Ectodermal cell (in vitro differentiated cells): ENCODE measurements around the gene CLCNKA.

Source experiments
- H3K27ac ChIP-seq: 2 replicates; pipeline ENCODE4 v1.7.0; 2013; ENCODE audit warnings: mild to moderate bottlenecking, low read depth, low read length; ENCODE audit not compliant: insufficient read depth, poor library complexity, severe bottlenecking
- H3K27me3 ChIP-seq: 2 replicates; pipeline ENCODE4 v1.7.0; 2013; ENCODE audit warnings: mild to moderate bottlenecking, low read length; ENCODE audit not compliant: insufficient read depth, control insufficient read depth, poor library complexity, severe bottlenecking
- H3K36me3 ChIP-seq: one replicate; pipeline ENCODE4 v1.7.0; 2013; ENCODE audit warnings: low read length; ENCODE audit not compliant: control insufficient read depth, insufficient read depth
- H3K4me1 ChIP-seq: one replicate; pipeline ENCODE4 v1.7.0; 2013; ENCODE audit warnings: low read length; ENCODE audit not compliant: control insufficient read depth, insufficient read depth
- H3K4me3 ChIP-seq: 2 replicates; pipeline ENCODE4 v1.7.0; 2013; ENCODE audit warnings: low read depth, low read length, control low read depth; ENCODE audit not compliant: insufficient read depth
- H3K9me3 ChIP-seq: 2 replicates; pipeline ENCODE4 v1.7.0; 2013; ENCODE audit warnings: mild to moderate bottlenecking, low read length, moderate library complexity; ENCODE audit not compliant: control insufficient read depth
- WGBS, 2 experiments: methylation state at CpG; one replicate each; pipeline ENCODE4 v1.1.7; 2013; ENCODE audit warnings: missing lambda C conversion rate in 2 of 2; 5-methylcytosine and 5-hydroxymethylcytosine counted together

Gene CLCNKA

DNA sequence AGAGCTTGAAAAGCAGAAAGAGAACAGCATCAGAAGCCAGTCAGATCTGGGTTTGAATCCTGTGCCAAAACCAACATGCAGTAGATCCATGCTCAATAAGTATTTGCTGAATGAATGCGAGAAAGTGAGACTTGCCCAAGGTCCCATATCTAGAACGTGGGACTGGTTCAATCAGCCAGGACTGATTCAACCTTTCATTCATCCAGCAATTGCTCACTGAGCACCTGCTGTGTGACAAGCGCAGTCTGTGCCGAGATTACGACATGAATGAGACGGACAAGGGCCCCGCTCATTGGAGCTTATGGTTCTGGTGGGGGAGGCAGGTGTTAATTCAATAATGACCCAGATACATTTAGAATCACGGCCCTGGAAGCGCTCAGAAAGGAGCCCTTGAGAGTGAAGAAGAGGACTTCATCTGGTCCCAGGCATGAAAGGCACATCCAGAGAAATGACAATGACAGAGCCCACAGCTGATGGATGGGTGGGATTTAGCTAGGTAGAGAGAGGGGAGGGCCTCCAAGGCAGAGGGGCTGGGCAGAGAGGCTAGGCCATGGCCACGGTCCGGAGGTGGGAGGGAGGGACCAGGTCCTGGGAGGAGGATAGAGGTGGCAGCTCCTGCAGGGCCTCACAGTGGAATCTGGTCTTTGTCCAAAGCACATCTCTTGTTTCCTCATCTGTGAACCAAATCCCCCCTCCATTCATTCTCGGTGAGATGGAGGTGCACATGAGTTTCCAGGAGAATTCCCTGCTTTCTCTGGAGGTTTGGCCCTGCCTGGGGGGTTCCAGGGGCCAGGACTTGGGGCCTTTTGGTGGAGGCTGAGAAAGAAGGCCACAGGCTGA is 55.8 kb downstream of the CLCNKA start:
- Histone ChIP-seq H3K4me1 (peaks cover 16% of the 10 kb centered on the region), H3K9me3 (no peaks in the 10 kb centered on the region), H3K4me3 (no peak overlapping the region), H3K27ac (no peak overlapping the region), H3K36me3 (no peaks in the 10 kb centered on the region), H3K27me3 (peaks cover 33% of the 10 kb centered on the region)
- WGBS, 2 experiments = 84 to 86% methylated on average over 12 of the region's 12 CpGs

GRCh38 chr1:16078925-16079656 is 57.3 kb downstream of the CLCNKA start:
- H3K4me3 ChIP-seq = no peak overlapping the region
- no peak overlapping the region for H3K27ac ChIP-seq
- 38 to 40% methylated on average over 10 of the region's 10 CpGs for WGBS, 2 experiments
- no peaks in the 10 kb centered on the region for H3K9me3 ChIP-seq
- no peaks in the 10 kb centered on the region for H3K36me3 ChIP-seq
- H3K4me1 ChIP-seq = peaks cover 8% of the 10 kb centered on the region
- H3K27me3 ChIP-seq = peaks cover 20% of the 10 kb centered on the region

GRCh38 chr1:16080422-16081150 is 58.8 kb downstream of the CLCNKA start:
- Histone ChIP-seq H3K36me3 (no peaks in the 10 kb centered on the region), H3K27me3 (peaks cover 5% of the 10 kb centered on the region), H3K4me1 (peaks cover 4% of the 10 kb centered on the region), H3K9me3 (no peaks in the 10 kb centered on the region), H3K4me3 (no peak overlapping the region), H3K27ac (no peak overlapping the region)
- 88 to 93% methylated on average over 5 of the region's 5 CpGs for WGBS, 2 experiments

GRCh38 chr1:16081636-16082035 is 59.8 kb downstream of the CLCNKA start:
- WGBS, 2 experiments = 88 to 93% methylated on average over 9 of the region's 9 CpGs
- peaks cover 4% of the 10 kb centered on the region for H3K4me1 ChIP-seq

GRCh38 chr1:16082283-16083038 is 60.6 kb downstream of the CLCNKA start:
- Histone ChIP-seq H3K4me3 (no peak overlapping the region), H3K4me1 (peaks cover 4% of the 10 kb centered on the region), H3K27ac (no peak overlapping the region), H3K9me3 (no peaks in the 10 kb centered on the region), H3K36me3 (no peaks in the 10 kb centered on the region), H3K27me3 (no peaks in the 10 kb centered on the region)
- 61 to 62% methylated on average over 9 of the region's 9 CpGs for WGBS, 2 experiments

More at GRCh38 chr1:16081636-16082035, 59.8 kb downstream of the CLCNKA start:
- H3K9me3 ChIP-seq = no peaks in the 10 kb centered on the region
- H3K27me3 ChIP-seq = no peaks in the 10 kb centered on the region
- H3K27ac ChIP-seq = no peak overlapping the region
- no peaks in the 10 kb centered on the region for H3K36me3 ChIP-seq
- no peak overlapping the region for H3K4me3 ChIP-seq

GRCh38 chr1:16083486-16083885 is 61.6 kb downstream of the CLCNKA start:
- Histone ChIP-seq H3K36me3 (no peaks in the 10 kb centered on the region), H3K27me3 (no peaks in the 10 kb centered on the region), H3K27ac (no peak overlapping the region), H3K9me3 (no peaks in the 10 kb centered on the region), H3K4me1 (peaks cover 13% of the 10 kb centered on the region), H3K4me3 (no peak overlapping the region)
- WGBS, 2 experiments = 70 to 82% methylated on average over 5 of the region's 5 CpGs
